Mucosa of descending colon (tissue), 3 donors: Measurements from ENCODE around the gene C16orf89. TPM values are rescaled to one million over a fixed set of nuclear protein-coding genes. Genes with fewer than 3 reads are reported as not detected.
"Not testable (repeated sequence)": the region's sequence is repeated elsewhere in the genome, so short reads cannot be mapped to it uniquely, and the experiment has no call there.

ENCODE experiments used
- ATAC-seq: fragments of 200-7000 bp; cut with Tn5 transposase; one replicate; pipeline ENCODE4 v1.9.1; 2020; ENCODE audit warnings: mild to moderate bottlenecking, moderate library complexity
- DNase-seq, 3 donors: peaks; one replicate each; pipeline ENCODE4 v3.0.0-alpha.2; 2020
- H3K36me3 ChIP-seq: fragments of 200-600 bp; one replicate; pipeline ENCODE4 v1.8.0; 2021; ENCODE audit warnings: low read depth, mild to moderate bottlenecking
- H3K4me1 ChIP-seq: fragments of 200-600 bp; one replicate; pipeline ENCODE4 v1.8.0; 2021; ENCODE audit warnings: low read depth, mild to moderate bottlenecking
- H3K4me3 ChIP-seq: fragments of 200-600 bp; one replicate; pipeline ENCODE4 v1.8.0; 2021; ENCODE audit warnings: mild to moderate bottlenecking
- H3K9me3 ChIP-seq: fragments of 200-600 bp; one replicate; pipeline ENCODE4 v1.8.0; 2021; ENCODE audit warnings: mild to moderate bottlenecking
- intact Hi-C, 2 donors: fragments of 100-400 bp; cut with DNase I in 1 of 2; cut with micrococcal nuclease in 1 of 2; formaldehyde crosslinking; loops; one replicate each; pipeline versions ENCODE4 v1.11.0 to v1.11.1; 2022; cut with DNase I, micrococcal nuclease
- total RNA-seq, 3 donors: library from RNA; stranded (reverse); fragmentation: NEBNext Ultra II Directional in 2 of 3; extraction: Animal tissue kit (Norgen Biotek cat#: 25700) in 2 of 3; gene quantifications; one replicate each; pipeline versions ENCODE4 v1.2.1 to v1.2.4, GENCODE V29; 2021 to 2023
- TF ChIP-seq, protein P1 (sequence below): fragments of 200-600 bp; IDR thresholded peaks from one replicate; pipeline ENCODE4 v1.8.0; 2022; ENCODE audit warnings: antibody characterized with exemption, mild to moderate bottlenecking
- donor health status: DM: no; HTN: no; CAD: no; lungs with moderate emphysema.
- donor health status: DM: no; HTN: no; CAD: no.
- donor health status: DM: no; HTN: yes; CAD: no.

Gene C16orf89
- total RNA-seq, 3 donors from 2014 or later: 2.5 to 5.0 (median 3.3) TPM

GRCh38 chr16:5054876-5055865 is 10.6 kb downstream of the C16orf89 start:
- intact Hi-C loops: no loop called here
- Histone ChIP-seq H3K36me3 (no peaks in the 10 kb centered on the region), H3K9me3 (no peaks in the 10 kb centered on the region), H3K4me1 (no peaks in the 10 kb centered on the region), H3K4me3 (no peak overlapping the region)
- TF ChIP-seq, protein P1, sequence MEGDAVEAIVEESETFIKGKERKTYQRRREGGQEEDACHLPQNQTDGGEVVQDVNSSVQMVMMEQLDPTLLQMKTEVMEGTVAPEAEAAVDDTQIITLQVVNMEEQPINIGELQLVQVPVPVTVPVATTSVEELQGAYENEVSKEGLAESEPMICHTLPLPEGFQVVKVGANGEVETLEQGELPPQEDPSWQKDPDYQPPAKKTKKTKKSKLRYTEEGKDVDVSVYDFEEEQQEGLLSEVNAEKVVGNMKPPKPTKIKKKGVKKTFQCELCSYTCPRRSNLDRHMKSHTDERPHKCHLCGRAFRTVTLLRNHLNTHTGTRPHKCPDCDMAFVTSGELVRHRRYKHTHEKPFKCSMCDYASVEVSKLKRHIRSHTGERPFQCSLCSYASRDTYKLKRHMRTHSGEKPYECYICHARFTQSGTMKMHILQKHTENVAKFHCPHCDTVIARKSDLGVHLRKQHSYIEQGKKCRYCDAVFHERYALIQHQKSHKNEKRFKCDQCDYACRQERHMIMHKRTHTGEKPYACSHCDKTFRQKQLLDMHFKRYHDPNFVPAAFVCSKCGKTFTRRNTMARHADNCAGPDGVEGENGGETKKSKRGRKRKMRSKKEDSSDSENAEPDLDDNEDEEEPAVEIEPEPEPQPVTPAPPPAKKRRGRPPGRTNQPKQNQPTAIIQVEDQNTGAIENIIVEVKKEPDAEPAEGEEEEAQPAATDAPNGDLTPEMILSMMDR: no peak
- ATAC-seq (no peak), DNase-seq (no peak)

DNA sequence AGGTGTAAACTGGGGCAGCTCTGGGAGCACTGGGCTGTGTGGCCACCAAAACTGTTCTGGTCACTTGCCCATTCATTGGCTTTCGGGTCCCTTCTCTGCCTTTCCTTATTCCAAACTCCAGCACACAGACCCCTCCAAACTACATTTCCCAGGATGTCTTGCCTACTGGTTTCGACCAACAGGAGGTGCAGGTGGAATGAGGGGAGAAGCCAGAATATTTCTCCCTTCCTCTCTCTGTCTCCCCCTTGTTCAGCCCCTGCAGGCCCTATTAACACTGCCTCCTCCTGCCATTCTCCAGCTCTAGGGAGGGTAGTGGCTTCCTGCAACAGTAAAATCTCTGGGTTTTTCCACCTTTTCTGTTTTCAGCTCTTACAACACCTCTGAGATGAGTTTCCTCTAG is 18.8 kb downstream of the C16orf89 start:
- Histone ChIP-seq H3K4me1 (no peaks in the 10 kb centered on the region), H3K9me3 (no peaks in the 10 kb centered on the region), H3K4me3 (no peak overlapping the region), H3K36me3 (no peaks in the 10 kb centered on the region)
- TF ChIP-seq, protein P1: no peak
- no peak for ATAC-seq
- intact Hi-C loops: no loop called here
- no peak for DNase-seq

DNA sequence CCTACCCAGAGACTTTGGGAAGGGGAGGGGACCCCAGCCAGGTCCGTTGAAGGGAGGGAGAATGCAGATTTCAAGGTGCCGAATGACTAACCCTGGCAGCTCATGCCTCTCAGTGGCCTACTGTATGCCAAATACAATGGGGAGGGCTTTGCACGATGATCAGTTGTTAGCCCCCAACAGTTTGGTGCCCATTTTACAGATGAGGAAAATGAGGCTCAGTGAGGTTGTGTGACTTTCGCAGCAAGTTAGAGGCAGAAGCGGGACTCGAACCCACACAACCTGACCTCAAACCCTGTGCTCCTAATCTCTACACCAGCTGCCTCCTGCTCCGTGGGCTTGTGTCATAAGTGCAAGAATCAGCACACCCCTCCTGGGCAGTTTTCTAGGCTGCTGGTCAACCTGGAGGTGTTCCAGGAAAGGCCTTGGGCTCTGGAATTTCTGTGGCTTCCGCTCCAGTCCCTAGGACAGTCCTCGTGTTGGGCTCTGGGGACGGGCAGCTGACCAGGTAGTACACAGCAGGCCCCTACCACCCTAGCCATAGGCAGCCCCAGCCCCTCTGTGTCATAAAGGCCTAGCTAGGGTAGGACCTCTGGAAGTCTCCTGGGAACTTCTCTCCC is 20.1 kb downstream of the C16orf89 start:
- no peak overlapping the region for H3K4me3 ChIP-seq
- ATAC-seq (no peak), DNase-seq (no peak)
- no peaks in the 10 kb centered on the region for H3K4me1 ChIP-seq
- TF ChIP-seq, protein P1: no peak
- H3K36me3 ChIP-seq: no peaks in the 10 kb centered on the region
- intact Hi-C loops: no loop called here
- H3K9me3 ChIP-seq: no peaks in the 10 kb centered on the region

DNA sequence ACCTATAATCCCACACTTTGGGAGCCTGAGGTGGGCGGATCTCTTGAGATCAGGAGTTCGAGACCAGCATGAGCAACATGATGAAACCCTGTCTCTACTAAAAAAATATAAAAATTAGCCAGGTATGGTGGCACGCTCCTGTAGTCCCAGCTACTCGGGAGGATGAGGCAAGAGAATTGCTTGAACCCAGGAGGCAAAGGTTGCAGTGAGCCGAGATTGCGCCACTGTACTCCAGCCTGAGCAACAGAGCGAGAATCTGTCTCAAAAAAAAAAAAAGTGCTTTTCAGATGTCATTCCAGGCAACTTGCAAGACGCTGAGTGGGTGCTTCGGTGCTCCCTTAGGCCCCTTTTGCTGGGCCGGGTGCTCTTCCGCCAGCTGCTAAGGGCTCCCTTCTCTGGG is 21.2 kb downstream of the C16orf89 start:
- ATAC-seq, H3K36me3 ChIP-seq: not testable (repeated sequence)

DNA sequence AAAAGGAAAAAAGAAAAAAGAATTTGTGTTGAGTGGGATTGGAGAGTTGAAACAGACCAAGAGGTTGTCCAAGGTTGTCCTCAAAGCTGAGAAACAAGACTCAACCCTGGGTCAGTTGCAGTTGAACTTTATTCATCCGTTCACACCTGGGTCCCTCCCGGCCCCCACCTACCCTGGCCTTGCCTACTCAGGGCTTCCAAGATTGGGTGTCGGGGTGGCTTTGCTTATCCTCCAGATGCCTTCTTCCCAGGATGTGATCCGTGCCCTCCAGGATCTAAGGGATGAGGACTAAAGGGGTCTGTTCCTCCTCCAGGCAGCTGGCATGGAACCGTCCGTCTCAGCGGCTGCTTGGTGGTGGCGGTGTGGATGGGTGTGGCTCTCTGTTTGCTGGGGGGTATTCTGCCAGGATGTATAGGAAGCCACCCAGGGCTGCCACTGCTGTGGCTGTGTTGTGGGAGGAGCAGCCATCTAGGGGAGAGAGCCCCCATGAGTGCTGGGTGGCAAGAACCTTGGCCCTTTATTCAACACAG is 21.7 kb downstream of the C16orf89 start:
- Histone ChIP-seq H3K4me3 (no peak overlapping the region), H3K4me1 (no peaks in the 10 kb centered on the region), H3K9me3 (no peaks in the 10 kb centered on the region), H3K36me3 (no peaks in the 10 kb centered on the region)
- intact Hi-C loops: no loop called here
- ATAC-seq (no peak), DNase-seq (no peak)
- TF ChIP-seq, protein P1: no peak

More for the DNA sequence above, 21.2 kb downstream of the C16orf89 start:
- H3K4me1 ChIP-seq, DNase-seq, H3K9me3 ChIP-seq, intact Hi-C loops, H3K4me3 ChIP-seq: not testable (repeated sequence)
